ENCODE data around the gene NFYC. TPM values are rescaled to one million over a fixed set of nuclear protein-coding genes. Genes with fewer than 3 reads are reported as not detected.

The NFYC gene
- total RNA-seq, 1 donor from 2014 or later: 51.1 TPM

GRCh38 chr1:40760984-40761383, 69.5 kb downstream of the NFYC start:
- Histone ChIP-seq H3K79me2 (ENCODE audit: insufficient read depth, low read length) (no peaks in the 10 kb centered on the region), H3K9ac (ENCODE audit: low read length) (no peak overlapping the region), H3K27me3 (ENCODE audit: insufficient read depth, low read length) (no peaks in the 10 kb centered on the region), H3K9me3 (ENCODE audit: insufficient read depth, low read depth, low read length) (no peaks in the 10 kb centered on the region), H4K20me1 (ENCODE audit: insufficient read depth, low read length) (peaks cover 31% of the 10 kb centered on the region), H3K27ac (ENCODE audit: low read depth, low read length) (no peak overlapping the region), H3K4me1 (ENCODE audit: insufficient read depth, low read length) (no peaks in the 10 kb centered on the region), H2AFZ (ENCODE audit: low read depth, low read length) (no peak overlapping the region), H3K4me2 (ENCODE audit: low read length) (no peak overlapping the region), H3K36me3 (ENCODE audit: insufficient read depth, low read length) (peaks cover 33% of the 10 kb centered on the region), H3K4me3 (ENCODE audit: insufficient read depth, low read depth, low read length) (no peak overlapping the region)
- H3K9me3 Mint-ChIP-seq (ENCODE audit: unreplicated experiment): no peaks in the 10 kb centered on the region
- peaks cover 20% of the 10 kb centered on the region for H3K36me3 Mint-ChIP-seq (ENCODE audit: low read depth, unreplicated experiment)
- DNase-seq (ENCODE audit: low read depth) (peak; percentile 16), FAIRE-seq (peak; percentile 59)
- H3K4me1 Mint-ChIP-seq (ENCODE audit: low read depth, unreplicated experiment): peaks cover 7% of the 10 kb centered on the region
- no peak for TF ChIP-seq CTCF (IDR thresholded peaks at IDR 0.05; ENCODE audit: insufficient read depth, low read depth, low read length)
- no peak for TF ChIP-seq EZH2 (IDR thresholded peaks at IDR 0.05; ENCODE audit: insufficient read depth, low read length)
- no peak overlapping the region for H3K4me3 Mint-ChIP-seq (ENCODE audit: unreplicated experiment)
- no peaks in the 10 kb centered on the region for H3K27me3 Mint-ChIP-seq (ENCODE audit: low read depth, unreplicated experiment)
- no peak overlapping the region for H3K27ac Mint-ChIP-seq (ENCODE audit: unreplicated experiment)

GRCh38 chr1:40762144-40762923, 70.8 kb downstream of the NFYC start:
- H3K79me2 ChIP-seq (ENCODE audit: insufficient read depth, low read length): no peaks in the 10 kb centered on the region
- no peaks in the 10 kb centered on the region for H3K9me3 ChIP-seq (ENCODE audit: insufficient read depth, low read depth, low read length)
- no peak for DNase-seq (ENCODE audit: low read depth)
- H3K4me3 ChIP-seq (ENCODE audit: insufficient read depth, low read depth, low read length): no peak overlapping the region
- no peak overlapping the region for H3K27ac ChIP-seq (ENCODE audit: low read depth, low read length)
- no peak overlapping the region for H3K4me3 Mint-ChIP-seq (ENCODE audit: unreplicated experiment)
- no peak for TF ChIP-seq EZH2 (IDR thresholded peaks at IDR 0.05; ENCODE audit: insufficient read depth, low read length)
- TF ChIP-seq CTCF (IDR thresholded peaks at IDR 0.05; ENCODE audit: insufficient read depth, low read depth, low read length): no peak
- H3K4me1 ChIP-seq (ENCODE audit: insufficient read depth, low read length): no peaks in the 10 kb centered on the region
- H3K4me2 ChIP-seq (ENCODE audit: low read length): no peak overlapping the region
- peaks cover 41% of the 10 kb centered on the region for H3K36me3 ChIP-seq (ENCODE audit: insufficient read depth, low read length)
- H3K9me3 Mint-ChIP-seq (ENCODE audit: unreplicated experiment): no peaks in the 10 kb centered on the region
- no peak overlapping the region for H3K27ac Mint-ChIP-seq (ENCODE audit: unreplicated experiment)
- peaks cover 11% of the 10 kb centered on the region for H3K4me1 Mint-ChIP-seq (ENCODE audit: low read depth, unreplicated experiment)
- no peak overlapping the region for H3K9ac ChIP-seq (ENCODE audit: low read length)
- H2AFZ ChIP-seq (ENCODE audit: low read depth, low read length): no peak overlapping the region
- no peak for FAIRE-seq
- H3K27me3 Mint-ChIP-seq (ENCODE audit: low read depth, unreplicated experiment): no peaks in the 10 kb centered on the region
- H4K20me1 ChIP-seq (ENCODE audit: insufficient read depth, low read length): peaks cover 33% of the 10 kb centered on the region
- no peaks in the 10 kb centered on the region for H3K27me3 ChIP-seq (ENCODE audit: insufficient read depth, low read length)
- peaks cover 31% of the 10 kb centered on the region for H3K36me3 Mint-ChIP-seq (ENCODE audit: low read depth, unreplicated experiment)

Measured in astrocyte (in vitro differentiated cells and primary cell).